ENCODE data around the gene CELSR1.
"Not testable (repeated sequence)": the region's sequence is repeated elsewhere in the genome, so short reads cannot be mapped to it uniquely, and the experiment has no call there.

Gene CELSR1

GRCh38 chr22:46407748-46408147 is 129.7 kb downstream of the CELSR1 start:
- Histone ChIP-seq H3K9me3 (no peaks in the 10 kb centered on the region), H3K27me3 (no peaks in the 10 kb centered on the region), H3K4me1 (ENCODE audit: control insufficient read depth in 1 of 2, insufficient read depth in 1 of 2, low read depth in 1 of 2, low read length in 1 of 2) (no peaks in the 10 kb centered on the region), H3K27ac (no peak overlapping the region), H3K36me3 (no peaks in the 10 kb centered on the region), H3K4me3 (ENCODE audit: low read depth in 1 of 2, low read length in 1 of 2) (no peak overlapping the region)
- no peak for TF ChIP-seq CTCF (IDR thresholded peaks at IDR 0.05)

GRCh38 chr22:46406791-46407190 is 130.6 kb downstream of the CELSR1 start:
- Histone ChIP-seq H3K36me3 (no peaks in the 10 kb centered on the region), H3K27me3 (no peaks in the 10 kb centered on the region), H3K4me3 (ENCODE audit: low read depth in 1 of 2, low read length in 1 of 2) (no peak overlapping the region), H3K4me1 (ENCODE audit: control insufficient read depth in 1 of 2, insufficient read depth in 1 of 2, low read depth in 1 of 2, low read length in 1 of 2) (no peaks in the 10 kb centered on the region), H3K27ac (no peak overlapping the region), H3K9me3 (no peaks in the 10 kb centered on the region)
- no peak for TF ChIP-seq CTCF (IDR thresholded peaks at IDR 0.05)

GRCh38 chr22:46406349-46406748 is 131.1 kb downstream of the CELSR1 start:
- Histone ChIP-seq H3K4me1 (ENCODE audit: control insufficient read depth in 1 of 2, insufficient read depth in 1 of 2, low read depth in 1 of 2, low read length in 1 of 2) (no peaks in the 10 kb centered on the region), H3K27me3 (no peaks in the 10 kb centered on the region), H3K27ac (no peak overlapping the region), H3K36me3 (no peaks in the 10 kb centered on the region), H3K4me3 (ENCODE audit: low read depth in 1 of 2, low read length in 1 of 2) (no peak overlapping the region), H3K9me3 (no peaks in the 10 kb centered on the region)
- no peak for TF ChIP-seq CTCF (IDR thresholded peaks at IDR 0.05)

GRCh38 chr22:46405901-46406300 is 131.5 kb downstream of the CELSR1 start:
- no peaks in the 10 kb centered on the region for H3K4me1 ChIP-seq (ENCODE audit: control insufficient read depth in 1 of 2, insufficient read depth in 1 of 2, low read depth in 1 of 2, low read length in 1 of 2)
- H3K36me3 ChIP-seq, result no peaks in the 10 kb centered on the region
- no peaks in the 10 kb centered on the region for H3K27me3 ChIP-seq
- no peak overlapping the region for H3K27ac ChIP-seq
- TF ChIP-seq CTCF (IDR thresholded peaks at IDR 0.05), result no peak
- H3K9me3 ChIP-seq, result no peaks in the 10 kb centered on the region
- H3K4me3 ChIP-seq (ENCODE audit: low read depth in 1 of 2, low read length in 1 of 2), result no peak overlapping the region

GRCh38 chr22:46403880-46404279 is 133.5 kb downstream of the CELSR1 start:
- H3K36me3 ChIP-seq; H3K4me1 ChIP-seq (ENCODE audit: control insufficient read depth in 1 of 2, insufficient read depth in 1 of 2, low read depth in 1 of 2, low read length in 1 of 2); H3K27ac ChIP-seq; H3K27me3 ChIP-seq; H3K9me3 ChIP-seq; H3K4me3 ChIP-seq (ENCODE audit: low read depth in 1 of 2, low read length in 1 of 2): not testable (repeated sequence)

GRCh38 chr22:46402505-46402904 is 134.9 kb downstream of the CELSR1 start:
- Histone ChIP-seq H3K4me1 (ENCODE audit: control insufficient read depth in 1 of 2, insufficient read depth in 1 of 2, low read depth in 1 of 2, low read length in 1 of 2) (no peaks in the 10 kb centered on the region), H3K9me3 (no peaks in the 10 kb centered on the region), H3K4me3 (ENCODE audit: low read depth in 1 of 2, low read length in 1 of 2) (no peak overlapping the region), H3K36me3 (no peaks in the 10 kb centered on the region), H3K27ac (no peak overlapping the region), H3K27me3 (no peaks in the 10 kb centered on the region)
- TF ChIP-seq CTCF (IDR thresholded peaks at IDR 0.05), result no peak
